CD4-positive, alpha-beta T cell (primary cell): Measurements from ENCODE around the gene PSG7. TPM values are rescaled to one million over a fixed set of nuclear protein-coding genes. Genes with fewer than 3 reads are reported as not detected.
"Not testable (repeated sequence)": the region's sequence is repeated elsewhere in the genome, so short reads cannot be mapped to it uniquely, and the experiment has no call there.

Source experiments
- ATAC-seq: fragments of 200-7000 bp; cut with Tn5 transposase; one replicate; pipeline ENCODE4 v1.10.0; 2022; ENCODE audit warnings: mild to moderate bottlenecking; ENCODE audit not compliant: poor library complexity
- CTCF ChIA-PET: fragments of 350-600 bp; sonication (Branson Sonifier 250); formaldehyde crosslinking; loops from one replicate; lab custom pipeline; 2021; ENCODE audit warnings: antibody characterized with exemption, inconsistent platforms; lab: Charles Lee
- POLR2A ChIA-PET: fragments of 350-600 bp; sonication (Branson Sonifier 250); formaldehyde crosslinking; loops from one replicate; lab custom pipeline; 2021; ENCODE audit warnings: antibody characterized with exemption, inconsistent platforms; lab: Charles Lee
- DNase-seq, 14 experiments: peaks; one replicate each; pipeline ENCODE4 v3.0.0-alpha.2; 2013 to 2020; ENCODE audit warnings: mixed read lengths in 2 of 14
- H3K27ac ChIP-seq, 2 donors: one replicate each; pipeline versions ENCODE4 v1.5.1 to v1.7.0; 2013; ENCODE audit warnings: low read length in 2 of 2, low read depth in 1 of 2, mild to moderate bottlenecking in 1 of 2
- H3K27me3 ChIP-seq, 2 experiments: 1 replicate in 1 of 2; 2 replicates in 1 of 2; pipeline versions ENCODE4 v1.6.1 to v1.7.0; 2013; ENCODE audit warnings: low read length in 2 of 2, control low read depth in 1 of 2, mild to moderate bottlenecking in 1 of 2, moderate library complexity in 1 of 2; ENCODE audit not compliant: insufficient read depth in 2 of 2, control insufficient read depth in 1 of 2
- H3K36me3 ChIP-seq: one replicate; pipeline ENCODE4 v1.6.1; 2013; ENCODE audit warnings: low read length, control low read depth; ENCODE audit not compliant: insufficient read depth
- H3K4me1 ChIP-seq: one replicate; pipeline ENCODE4 v1.6.1; 2013; ENCODE audit warnings: low read length, control low read depth; ENCODE audit not compliant: insufficient read depth
- H3K4me3 ChIP-seq: one replicate; pipeline ENCODE4 v1.5.1; 2013; ENCODE audit warnings: mild to moderate bottlenecking, low read length, moderate library complexity
- H3K9me3 ChIP-seq, 2 experiments: 1 replicate in 1 of 2; 2 replicates in 1 of 2; pipeline versions ENCODE4 v1.6.1 to v1.7.0; 2013; ENCODE audit warnings: low read length in 2 of 2, mild to moderate bottlenecking in 2 of 2, control low read depth in 1 of 2, moderate library complexity in 1 of 2; ENCODE audit not compliant: control insufficient read depth in 1 of 2, insufficient read depth in 1 of 2
- H3K27ac Mint-ChIP-seq: one replicate; pipeline ENCODE4 v1.8.0; 2020; ENCODE audit warnings: mixed read lengths
- H3K27me3 Mint-ChIP-seq: one replicate; pipeline ENCODE4 v1.8.0; 2021; ENCODE audit warnings: mixed read lengths
- H3K36me3 Mint-ChIP-seq: one replicate; pipeline ENCODE4 v1.8.0; 2021; ENCODE audit warnings: low read depth, mixed read lengths
- H3K4me1 Mint-ChIP-seq: one replicate; pipeline ENCODE4 v1.8.0; 2021; ENCODE audit warnings: low read depth, mixed read lengths
- H3K4me3 Mint-ChIP-seq: one replicate; pipeline ENCODE4 v1.8.0; 2020; ENCODE audit warnings: mild to moderate bottlenecking, mixed read lengths
- H3K9me3 Mint-ChIP-seq: one replicate; pipeline ENCODE4 v1.8.0; 2020; ENCODE audit warnings: mixed read lengths
- CTCF ChIP-seq: fragments of 200-600 bp; IDR thresholded peaks from one replicate; pipeline ENCODE4 v1.8.0; 2022; ENCODE audit warnings: antibody characterized with exemption, mild to moderate bottlenecking
- intact Hi-C, 2 experiments: fragments of 100-400 bp; cut with DNase I in 1 of 2; cut with micrococcal nuclease in 1 of 2; formaldehyde crosslinking; loops; one replicate each; pipeline versions ENCODE4 v1.15.1 to v1.9.0; 2023 to 2025; cut with DNase I, micrococcal nuclease
- total RNA-seq, 174 experiments: library from RNA in 2 of 174; stranded (reverse) in 2 of 174; gene quantifications; one replicate each; pipeline ENCODE4 v1.2.3 and lab custom pipeline; 2021 to 2026

The PSG7 gene
- total RNA-seq, 2 experiments from 2014 or later: not detected

DNA sequence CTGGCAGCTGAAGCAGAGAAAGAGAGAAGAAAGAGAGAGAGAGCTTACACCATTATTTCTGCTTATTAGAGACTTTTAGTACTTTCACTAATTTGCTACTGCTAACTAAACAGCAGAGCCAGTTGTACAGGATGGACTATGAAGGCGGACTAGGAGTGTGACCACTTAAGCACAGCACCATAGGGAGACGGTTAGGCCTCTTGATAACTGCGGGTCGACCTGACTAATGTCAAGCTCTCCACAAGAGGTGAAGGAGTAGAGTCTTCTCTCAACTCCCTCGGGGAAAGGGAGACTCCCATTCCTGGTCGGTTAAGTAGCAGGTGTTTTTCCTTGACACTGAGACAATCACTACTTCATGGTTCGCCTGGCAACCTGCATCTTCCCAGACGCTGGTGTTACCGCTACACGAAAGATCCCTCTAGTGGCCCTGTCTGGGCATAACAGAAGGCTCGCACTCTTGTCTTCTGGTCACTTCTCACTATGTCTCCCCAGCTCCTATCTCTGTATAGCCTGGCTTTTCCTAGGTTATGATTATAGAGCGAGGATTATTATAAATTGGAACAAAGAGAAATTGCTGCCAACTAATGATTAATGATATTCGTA is 5.3 kb upstream of the PSG7 start:
- H3K36me3 ChIP-seq: no peaks in the 10 kb centered on the region
- no peaks in the 10 kb centered on the region for H3K9me3 ChIP-seq
- Mint-ChIP-seq H3K27ac (no peak overlapping the region), H3K4me1 (no peaks in the 10 kb centered on the region), H3K4me3 (no peak overlapping the region), H3K36me3 (no peaks in the 10 kb centered on the region), H3K27me3 (peaks cover 57% of the 10 kb centered on the region), H3K9me3 (no peaks in the 10 kb centered on the region)
- POLR2A ChIA-PET: no interaction called here
- no peak overlapping the region for H3K27ac ChIP-seq
- peaks cover 0 to 4% of the 10 kb centered on the region in 2 experiments for H3K27me3 ChIP-seq
- CTCF ChIA-PET: no interaction called here
- no peak for ATAC-seq
- intact Hi-C loops: no loop called here
- no peak for DNase-seq
- no peak for TF ChIP-seq CTCF
- no peak overlapping the region for H3K4me3 ChIP-seq
- no peaks in the 10 kb centered on the region for H3K4me1 ChIP-seq

DNA sequence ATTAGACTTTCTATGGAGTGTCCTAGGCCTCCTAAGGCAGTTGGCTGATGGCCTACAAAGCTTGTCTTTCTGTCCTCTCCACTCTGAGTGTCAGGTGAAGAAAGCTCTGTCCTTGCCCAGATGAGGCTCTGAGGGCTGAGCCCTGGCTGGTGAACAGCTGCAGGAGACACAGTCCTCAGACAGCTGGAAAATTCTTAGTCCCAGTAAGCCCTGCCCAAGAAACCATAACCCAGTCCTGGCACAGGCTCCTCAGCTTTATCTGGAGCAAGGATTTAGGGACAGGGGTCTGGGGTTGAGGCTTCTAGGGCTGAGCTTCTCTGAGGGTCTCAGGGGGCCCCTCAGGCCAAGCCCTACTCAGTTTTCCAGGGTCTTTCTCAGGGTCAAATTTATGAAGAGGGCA is 2.3 kb downstream of the PSG7 start:
- H3K27me3 ChIP-seq, H3K27ac Mint-ChIP-seq, DNase-seq, H3K36me3 Mint-ChIP-seq, H3K9me3 ChIP-seq, H3K9me3 Mint-ChIP-seq, H3K4me3 ChIP-seq, H3K4me1 ChIP-seq, H3K4me3 Mint-ChIP-seq, intact Hi-C loops, CTCF ChIA-PET, POLR2A ChIA-PET, H3K27ac ChIP-seq, H3K36me3 ChIP-seq, H3K4me1 Mint-ChIP-seq, ATAC-seq: not testable (repeated sequence)
- H3K27me3 Mint-ChIP-seq: peaks cover 23% of the 10 kb centered on the region

DNA sequence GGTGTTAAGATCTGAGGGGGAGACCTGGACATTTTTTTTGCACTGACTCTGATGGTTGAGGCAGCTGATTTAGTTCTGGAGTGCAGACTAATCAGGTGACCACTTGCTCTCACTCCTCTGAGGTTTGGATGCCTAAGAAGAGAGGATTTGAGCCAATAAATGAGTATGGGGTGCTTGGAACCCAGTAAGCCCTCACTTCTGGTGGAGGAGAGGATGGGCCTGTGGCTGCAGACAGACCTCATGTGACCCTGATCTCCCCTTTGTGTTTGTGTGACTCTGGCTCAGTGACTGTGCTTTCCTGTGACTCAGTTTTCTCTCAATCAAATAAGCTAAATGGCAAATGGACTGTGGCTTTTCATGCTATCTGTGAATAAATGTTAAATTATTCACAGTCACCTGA is 2.8 kb downstream of the PSG7 start:
- H3K27ac Mint-ChIP-seq, H3K4me3 ChIP-seq, H3K4me1 Mint-ChIP-seq, ATAC-seq, H3K36me3 Mint-ChIP-seq, H3K4me1 ChIP-seq, H3K27me3 ChIP-seq, POLR2A ChIA-PET, CTCF ChIA-PET, H3K9me3 ChIP-seq, H3K36me3 ChIP-seq, H3K9me3 Mint-ChIP-seq, H3K4me3 Mint-ChIP-seq, intact Hi-C loops, H3K27ac ChIP-seq, DNase-seq: not testable (repeated sequence)
- peaks cover 19% of the 10 kb centered on the region for H3K27me3 Mint-ChIP-seq

DNA sequence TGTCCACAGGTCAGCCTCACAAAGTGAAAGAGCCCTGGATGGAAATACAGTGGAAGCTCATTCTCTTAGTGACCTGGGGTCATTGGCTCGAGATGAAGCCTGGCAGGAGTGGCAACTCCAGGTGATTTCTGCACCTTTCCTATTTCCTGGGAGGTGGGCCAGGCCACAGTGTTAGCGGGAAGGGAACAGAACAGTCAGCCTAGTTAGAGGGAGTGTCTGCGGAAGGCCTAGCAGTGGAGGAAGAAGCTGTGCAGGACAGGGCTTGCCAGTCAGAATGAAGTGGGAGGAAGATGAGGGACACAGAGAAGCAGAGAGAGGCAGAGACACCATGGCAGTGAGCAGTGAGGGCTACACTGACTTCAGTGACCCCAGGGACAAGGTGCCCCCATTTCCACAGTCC is 3.6 kb downstream of the PSG7 start:
- H3K4me3 ChIP-seq, DNase-seq, H3K36me3 Mint-ChIP-seq, H3K4me1 ChIP-seq, H3K4me1 Mint-ChIP-seq, H3K27ac ChIP-seq, H3K9me3 ChIP-seq, H3K27me3 ChIP-seq, H3K4me3 Mint-ChIP-seq, intact Hi-C loops, POLR2A ChIA-PET, H3K36me3 ChIP-seq, H3K9me3 Mint-ChIP-seq, ATAC-seq, H3K27ac Mint-ChIP-seq, CTCF ChIA-PET: not testable (repeated sequence)
- peaks cover 26% of the 10 kb centered on the region for H3K27me3 Mint-ChIP-seq

DNA sequence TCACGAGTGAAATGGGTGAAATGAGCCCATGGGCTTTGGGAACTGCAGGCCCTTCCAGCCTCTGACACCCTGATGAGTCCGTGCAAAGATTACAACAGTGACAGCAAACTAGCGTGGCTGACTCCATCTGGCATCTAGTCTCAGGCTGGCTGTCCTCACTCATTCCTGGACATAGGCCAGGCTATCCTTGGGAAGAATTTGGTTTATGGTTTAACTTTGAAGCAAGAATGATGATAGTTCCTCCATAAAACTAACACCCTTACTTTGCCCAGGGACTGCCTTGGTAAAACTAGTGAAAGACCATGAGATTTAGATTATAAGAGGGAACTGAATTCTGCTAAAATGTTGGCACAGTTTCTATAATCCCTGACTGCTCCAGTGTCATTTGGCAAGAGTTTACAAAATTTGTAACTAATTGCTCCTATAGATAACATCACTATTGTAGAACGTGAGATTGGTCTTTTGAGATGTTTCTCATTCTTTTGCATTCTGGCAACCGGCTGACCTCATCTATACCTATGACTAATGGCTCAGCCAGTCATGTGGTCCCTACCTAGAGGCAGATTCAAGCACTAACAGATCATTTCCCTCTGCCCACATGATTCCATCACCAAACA is 4.4 kb downstream of the PSG7 start:
- H3K27ac Mint-ChIP-seq, H3K4me1 Mint-ChIP-seq, intact Hi-C loops, H3K4me3 Mint-ChIP-seq, H3K27me3 ChIP-seq, DNase-seq, H3K4me3 ChIP-seq, CTCF ChIA-PET, H3K27ac ChIP-seq, ATAC-seq, H3K9me3 ChIP-seq, H3K9me3 Mint-ChIP-seq, H3K4me1 ChIP-seq, POLR2A ChIA-PET, H3K36me3 ChIP-seq, H3K36me3 Mint-ChIP-seq: not testable (repeated sequence)
- H3K27me3 Mint-ChIP-seq: peaks cover 32% of the 10 kb centered on the region
